NCI-H2107 (cell line): Measurements from ENCODE around the gene GABRB1.
A peak's percentile ranks its signal among the peaks of the same experiment; 100 is the strongest.

Source experiments
- DNase-seq: peaks from one replicate; lab custom pipeline; 2025; lab: John Stamatoyannopoulos, UW

The GABRB1 gene

GRCh38 chr4:47386561-47387235 lies 355.3 kb downstream of the GABRB1 start:
- no peak for DNase-seq

- DNase-seq: no peak
Observed at GRCh38 chr4:47390428-47391125, 359.2 kb downstream of the GABRB1 start.

GRCh38 chr4:47391256-47391655 lies 359.9 kb downstream of the GABRB1 start:
- no peak for DNase-seq

- DNase-seq: no peak
Observed at GRCh38 chr4:47406408-47406807, 375.0 kb downstream of the GABRB1 start.

GRCh38 chr4:47410271-47410670 lies 378.9 kb downstream of the GABRB1 start:
- DNase-seq: no peak

GRCh38 chr4:47413521-47413920 lies 382.2 kb downstream of the GABRB1 start:
- DNase-seq: no peak

GRCh38 chr4:47415719-47416118 lies 384.4 kb downstream of the GABRB1 start:
- no peak for DNase-seq

- no peak for DNase-seq
Observed at GRCh38 chr4:47418147-47418546, 386.8 kb downstream of the GABRB1 start.

GRCh38 chr4:47419296-47419695 lies 387.9 kb downstream of the GABRB1 start:
- DNase-seq: no peak

- no peak for DNase-seq
Observed at GRCh38 chr4:47425628-47426027, 394.3 kb downstream of the GABRB1 start.

GRCh38 chr4:47427935-47428334 lies 396.6 kb downstream of the GABRB1 start:
- no peak for DNase-seq

- DNase-seq: no peak
Observed at GRCh38 chr4:47432749-47433148, 401.4 kb downstream of the GABRB1 start.

- DNase-seq: no peak
Observed at GRCh38 chr4:47434931-47435330, 403.6 kb downstream of the GABRB1 start.

GRCh38 chr4:47442980-47443379 lies 411.6 kb downstream of the GABRB1 start:
- no peak for DNase-seq

- no peak for DNase-seq
Observed at GRCh38 chr4:47444031-47444430, 412.7 kb downstream of the GABRB1 start.

GRCh38 chr4:47451657-47452056 lies 420.3 kb downstream of the GABRB1 start:
- DNase-seq: no peak

GRCh38 chr4:47462799-47463234 lies 431.4 kb downstream of the GABRB1 start:
- DNase-seq: no peak

- peak; percentile 69 for DNase-seq
Observed at GRCh38 chr4:47463235-47463956, 432.0 kb downstream of the GABRB1 start, which contains the start of gene COMMD8. COMMD8 (minus strand) TSS chr4:47463702; CDS start chr4:47463651, 51 bp downstream.

GRCh38 chr4:47465004-47465403 lies 433.6 kb downstream of the GABRB1 start:
- no peak for DNase-seq

- DNase-seq: no peak
Observed at GRCh38 chr4:47466056-47466785, 434.9 kb downstream of the GABRB1 start.

GRCh38 chr4:47468706-47469365 lies 437.5 kb downstream of the GABRB1 start:
- no peak for DNase-seq

GRCh38 chr4:47469951-47470350 lies 438.6 kb downstream of the GABRB1 start:
- no peak for DNase-seq
